ENCODE results near the gene PTMS.
A peak's percentile ranks its signal among the peaks of the same experiment; 100 is the strongest.
"Not testable (repeated sequence)": the region's sequence is repeated elsewhere in the genome, so short reads cannot be mapped to it uniquely, and the experiment has no call there.

The PTMS gene

GRCh38 chr12:6765634-6766581, at the start of gene PTMS:
TSS of gene PTMS (plus strand) at chr12:6766363. CDS start at chr12:6766706, 343 bp downstream.
- DNase-seq (ENCODE audit: low read depth in 2 of 2), result no peak

- DNase-seq (ENCODE audit: low read depth in 2 of 2), result no peak
Observed at GRCh38 chr12:6716874-6717437, 49.2 kb upstream of the PTMS start.

GRCh38 chr12:6722863-6723262, 43.3 kb upstream of the PTMS start:
- DNase-seq (ENCODE audit: low read depth in 2 of 2), result no peak

- DNase-seq (ENCODE audit: low read depth in 2 of 2), result peak; percentile 93 to 99
Observed at GRCh38 chr12:6723607-6724408, 42.4 kb upstream of the PTMS start, which contains the start of gene COPS7A. TSS of gene COPS7A (plus strand) at chr12:6724046. CDS start at chr12:6724657, 611 bp downstream.

GRCh38 chr12:6724409-6724797, 41.8 kb upstream of the PTMS start:
- no peak for DNase-seq (ENCODE audit: low read depth in 2 of 2)

- no peak for DNase-seq (ENCODE audit: low read depth in 2 of 2)
Observed at GRCh38 chr12:6725350-6725749, 40.8 kb upstream of the PTMS start.

- DNase-seq (ENCODE audit: low read depth in 2 of 2), result no peak
Observed at GRCh38 chr12:6729186-6729585, 37.0 kb upstream of the PTMS start.

- DNase-seq (ENCODE audit: low read depth in 2 of 2), result no peak
Observed at GRCh38 chr12:6730169-6730568, 36.0 kb upstream of the PTMS start.

- no peak for DNase-seq (ENCODE audit: low read depth in 2 of 2)
Observed at GRCh38 chr12:6734506-6735387, 31.4 kb upstream of the PTMS start.

- DNase-seq (ENCODE audit: low read depth in 2 of 2), result peak in 1 of 2 donors; percentile 26
Observed at GRCh38 chr12:6735448-6736191, 30.5 kb upstream of the PTMS start.

GRCh38 chr12:6736754-6737153, 29.4 kb upstream of the PTMS start:
- DNase-seq (ENCODE audit: low read depth in 2 of 2), result no peak

- DNase-seq (ENCODE audit: low read depth in 2 of 2), result not testable (repeated sequence)
Observed at GRCh38 chr12:6742080-6742479, 24.1 kb upstream of the PTMS start.

- DNase-seq (ENCODE audit: low read depth in 2 of 2), result no peak
Observed at GRCh38 chr12:6742834-6743233, 23.3 kb upstream of the PTMS start.

- DNase-seq (ENCODE audit: low read depth in 2 of 2), result not testable (repeated sequence)
Observed at GRCh38 chr12:6743300-6743699, 22.9 kb upstream of the PTMS start.

- no peak for DNase-seq (ENCODE audit: low read depth in 2 of 2)
Observed at GRCh38 chr12:6745741-6746525, 20.2 kb upstream of the PTMS start.

GRCh38 chr12:6747216-6747615, 18.9 kb upstream of the PTMS start:
- no peak for DNase-seq (ENCODE audit: low read depth in 2 of 2)

- no peak for DNase-seq (ENCODE audit: low read depth in 2 of 2)
Observed at GRCh38 chr12:6748761-6749160, 17.4 kb upstream of the PTMS start.

GRCh38 chr12:6750506-6750905, 15.7 kb upstream of the PTMS start:
- no peak for DNase-seq (ENCODE audit: low read depth in 2 of 2)

- DNase-seq (ENCODE audit: low read depth in 2 of 2), result no peak
Observed at GRCh38 chr12:6751767-6752166, 14.4 kb upstream of the PTMS start.

All from stimulated activated CD8-positive, alpha-beta memory T cell treated with anti-CD3 and anti-CD28 coated beads, Interleukin-2, amount 100 ng/mL, for 48 hours (primary cell).